Aorta (tissue), 5 donors: Measurements from ENCODE around the gene TMEM140. TPM values are rescaled to one million over a fixed set of nuclear protein-coding genes. Genes with fewer than 3 reads are reported as not detected.
A peak's percentile ranks its signal among the peaks of the same experiment; 100 is the strongest.
"Not testable (repeated sequence)": the region's sequence is repeated elsewhere in the genome, so short reads cannot be mapped to it uniquely, and the experiment has no call there.

Experiments used
- ATAC-seq: fragments of 200-7000 bp; cut with Tn5 transposase; one replicate; pipeline ENCODE4 v1.9.1; 2022; ENCODE audit warnings: moderate library complexity; ENCODE audit not compliant: low FRiP score
- DNase-seq, 2 donors: peaks; one replicate each; pipeline ENCODE4 v3.0.0-alpha.2; 2020
- H3K27ac ChIP-seq, 2 donors: one replicate each; pipeline ENCODE4 v1.5.1; 2013; ENCODE audit warnings: low read length in 2 of 2, mild to moderate bottlenecking in 2 of 2, moderate library complexity in 2 of 2, control low read depth in 1 of 2, inconsistent platforms in 1 of 2, low read depth in 1 of 2
- H3K27me3 ChIP-seq, 2 donors: one replicate each; pipeline ENCODE4 v1.6.1; 2013; ENCODE audit warnings: control low read depth in 1 of 2, low read length in 1 of 2, mild to moderate bottlenecking in 1 of 2, moderate library complexity in 1 of 2; ENCODE audit not compliant: insufficient read depth in 2 of 2, control insufficient read depth in 1 of 2
- H3K36me3 ChIP-seq, 2 donors: one replicate each; pipeline ENCODE4 v1.6.1; 2013; ENCODE audit warnings: control low read depth in 1 of 2, low read length in 1 of 2, mild to moderate bottlenecking in 1 of 2; ENCODE audit not compliant: insufficient read depth in 2 of 2, control insufficient read depth in 1 of 2
- H3K4me1 ChIP-seq, 2 donors: one replicate each; pipeline ENCODE4 v1.6.1; 2013; ENCODE audit warnings: low read length in 2 of 2, control low read depth in 1 of 2, mild to moderate bottlenecking in 1 of 2, moderate library complexity in 1 of 2; ENCODE audit not compliant: insufficient read depth in 2 of 2, control insufficient read depth in 1 of 2
- H3K4me3 ChIP-seq, 2 donors: one replicate each; pipeline ENCODE4 v1.5.1; 2013; ENCODE audit warnings: low read length in 2 of 2, control low read depth in 1 of 2, mild to moderate bottlenecking in 1 of 2
- H3K9me3 ChIP-seq: one replicate; pipeline ENCODE4 v1.6.1; 2013; ENCODE audit warnings: mild to moderate bottlenecking, low read length; ENCODE audit not compliant: control insufficient read depth
- WGBS, 2 donors: extraction: QIAGEN DNeasy Blood & Tissue Kit; methylation state at CpG; one replicate each; pipeline ENCODE4 v1.1.7; 2013; 5-methylcytosine and 5-hydroxymethylcytosine counted together
- intact Hi-C, 2 donors: fragments of 100-400 bp; cut with DNase I; formaldehyde crosslinking; loops; one replicate each; pipeline versions ENCODE4 v1.14.2 to v1.15.0; 2022
- polyA plus RNA-seq, 2 donors: library from polyadenylated mRNA; stranded (reverse); fragments of 200-250 nt; gene quantifications; one replicate each; pipeline ENCODE4 v1.2.3, GENCODE V29; 2013
- total RNA-seq, 2 donors: library from RNA; stranded (reverse); fragmentation: NEBNext Ultra II Directional; extraction: Animal tissue kit (Norgen Biotek cat#: 25700); gene quantifications; one replicate each; pipeline ENCODE4 v1.2.1, GENCODE V29; 2021
- donor health status: healthy with polysubstance abuse.
- donor health status: Bipolar disorder and iron deficiency.
- donor health status: DM: no; HTN: no; CAD: no.
- donor health status: DM: no; HTN: no; CAD: no.
- donor health status: DM: yes; HTN: yes; CAD: no.

TMEM140 gene
- total and polyA plus RNA-seq, 4 donors, result 10.9 to 32.4 (median 16.5) TPM

- Histone ChIP-seq H3K4me1 (peaks cover 2 to 13% of the 10 kb centered on the region in 2 donors), H3K4me3 (no peak overlapping the region), H3K36me3 (no peaks in the 10 kb centered on the region), H3K27me3 (no peaks in the 10 kb centered on the region), H3K9me3 (no peaks in the 10 kb centered on the region), H3K27ac (no peak overlapping the region)
- intact Hi-C loops, result loop anchor here (2.0 to 10.0 kb wide), 3 partner anchors 181 to 477 kb away; partner anchors contain the start of gene AGBL3 (in 1 of the 2)
- no peak for ATAC-seq
- WGBS, 2 donors, result 50 to 68% methylated on average over 7 to 9 of the region's 9 CpGs
- peak in 1 of 2 donors; percentile 74 for DNase-seq
These were observed 20.1 kb downstream of the TMEM140 start for GRCh38 chr7:135168001-135168400.

GRCh38 chr7:135168489-135169140 is 20.7 kb downstream of the TMEM140 start:
- intact Hi-C loops, result loop anchor here (2.0 to 10.0 kb wide), 3 partner anchors 181 to 478 kb away; partner anchors contain the start of gene AGBL3 (in 1 of the 2)
- H3K4me3 ChIP-seq, result no peak overlapping the region
- no peak for DNase-seq

GRCh38 chr7:135169141-135169963 is 21.5 kb downstream of the TMEM140 start:
- H3K4me1 ChIP-seq, result peaks cover 2 to 13% of the 10 kb centered on the region in 2 donors
- H3K27ac ChIP-seq, result peak overlapping the region; percentile 36 to 73
- intact Hi-C loops, result loop anchor here (2.0 to 10.0 kb wide), 3 partner anchors 182 to 479 kb away; partner anchors contain the start of gene AGBL3 (in 1 of the 2)
- H3K27me3 ChIP-seq, result no peaks in the 10 kb centered on the region
- peak overlapping the region; percentile 30 to 74 for H3K4me3 ChIP-seq
- WGBS, 2 donors, result 54 to 58% methylated on average over 11 of the region's 11 CpGs
- DNase-seq, result peak in 1 of 2 donors; percentile 74
- H3K36me3 ChIP-seq, result no peaks in the 10 kb centered on the region
- ATAC-seq, result no peak
- no peaks in the 10 kb centered on the region for H3K9me3 ChIP-seq

More at GRCh38 chr7:135168489-135169140, 20.7 kb downstream of the TMEM140 start:
- H3K9me3 ChIP-seq, result no peaks in the 10 kb centered on the region
- no peaks in the 10 kb centered on the region for H3K27me3 ChIP-seq
- H3K36me3 ChIP-seq, result no peaks in the 10 kb centered on the region
- ATAC-seq, result no peak
- WGBS, 2 donors, result 88 to 92% methylated on average over 13 of the region's 13 CpGs
- peaks cover 2 to 13% of the 10 kb centered on the region in 2 donors for H3K4me1 ChIP-seq
- H3K27ac ChIP-seq, result peak overlapping the region in 1 of 2 donors; percentile 48

- intact Hi-C loops, result loop anchor here (2.0 to 10.0 kb wide), 4 partner anchors 183 to 483 kb away; partner anchors contain the start of gene AGBL3 (in 1 of the 2)
- peaks cover 2 to 13% of the 10 kb centered on the region in 2 donors for H3K4me1 ChIP-seq
- no peaks in the 10 kb centered on the region for H3K27me3 ChIP-seq
- H3K4me3 ChIP-seq, result peak overlapping the region; percentile 30 to 74
- peak overlapping the region; percentile 36 to 73 for H3K27ac ChIP-seq
- WGBS, 2 donors, result 1% methylated on average over 17 of the region's 17 CpGs
- DNase-seq, result no peak
- no peaks in the 10 kb centered on the region for H3K9me3 ChIP-seq
- ATAC-seq, result no peak
- no peaks in the 10 kb centered on the region for H3K36me3 ChIP-seq
These were observed 22.0 kb downstream of the TMEM140 start for GRCh38 chr7:135169964-135170273.

GRCh38 chr7:135170274-135170997 is 22.6 kb downstream of the TMEM140 start, which contains the start of gene CYREN:
TSS of gene CYREN (minus strand) at chr7:135170707. CDS start at chr7:135168922, 1,785 bp downstream.
- DNase-seq (peak; percentile 98 to 99), ATAC-seq (peak; percentile 98)
- intact Hi-C loops, result loop anchor here in 1 of 2 donors (5.0 kb wide), 1 partner anchor 483 kb away; no protein-coding TSS in a partner anchor
- Histone ChIP-seq H3K36me3 (no peaks in the 10 kb centered on the region), H3K27ac (peak within 1 kb of the TSS; percentile 52 to 94), H3K4me3 (peak within 1 kb of the TSS; percentile 30 to 74), H3K9me3 (no peaks in the 10 kb centered on the region), H3K27me3 (no peaks in the 10 kb centered on the region), H3K4me1 (peaks cover 2 to 13% of the 10 kb centered on the region in 2 donors)
- WGBS, 2 donors, result 0% methylated on average over 61 to 77 of the region's 77 CpGs

- Histone ChIP-seq H3K4me1 (peaks cover 2 to 13% of the 10 kb centered on the region in 2 donors), H3K27ac (peak overlapping the region; percentile 52 to 59)
- 10 to 13% methylated on average over 12 of the region's 12 CpGs for WGBS, 2 donors
- H3K36me3 ChIP-seq, H3K27me3 ChIP-seq, ATAC-seq, DNase-seq, H3K9me3 ChIP-seq, H3K4me3 ChIP-seq: not testable (repeated sequence)
- intact Hi-C loops, result loop anchor here in 1 of 2 donors (1.0 to 5.0 kb wide), 2 partner anchors 208 to 484 kb away; no protein-coding TSS in a partner anchor
These were observed 23.2 kb downstream of the TMEM140 start for GRCh38 chr7:135170998-135171481.

GRCh38 chr7:135171581-135172291 is 23.9 kb downstream of the TMEM140 start:
- 36 to 71% methylated on average over 19 of the region's 19 CpGs for WGBS, 2 donors
- H3K9me3 ChIP-seq, H3K4me3 ChIP-seq, H3K27me3 ChIP-seq, H3K36me3 ChIP-seq: not testable (repeated sequence)
- ATAC-seq (peak; percentile 59), DNase-seq (peak in 1 of 2 donors; percentile 89)
- Histone ChIP-seq H3K27ac (peak overlapping the region in 1 of 2 donors; percentile 94), H3K4me1 (peaks cover 2 to 13% of the 10 kb centered on the region in 2 donors)
- intact Hi-C loops, result loop anchor here in 1 of 2 donors (1.0 to 5.0 kb wide), 2 partner anchors 208 to 484 kb away; no protein-coding TSS in a partner anchor
